Activated CD4-positive, alpha-beta T cell treated with anti-CD3 and anti-CD28 coated beads, Interleukin-2, Interleukin-6, amounts not matched to agents 100 ng/mL and 50 ng/mL, durations not matched to agents 16 hours and 8 hours (primary cell): ENCODE results near the gene PSG2.
"Not testable (repeated sequence)": the region's sequence is repeated elsewhere in the genome, so short reads cannot be mapped to it uniquely, and the experiment has no call there.

ENCODE experiments used
- DNase-seq: peaks from one replicate; pipeline ENCODE4 v3.0.0-alpha.2; 2020

Gene PSG2

DNA sequence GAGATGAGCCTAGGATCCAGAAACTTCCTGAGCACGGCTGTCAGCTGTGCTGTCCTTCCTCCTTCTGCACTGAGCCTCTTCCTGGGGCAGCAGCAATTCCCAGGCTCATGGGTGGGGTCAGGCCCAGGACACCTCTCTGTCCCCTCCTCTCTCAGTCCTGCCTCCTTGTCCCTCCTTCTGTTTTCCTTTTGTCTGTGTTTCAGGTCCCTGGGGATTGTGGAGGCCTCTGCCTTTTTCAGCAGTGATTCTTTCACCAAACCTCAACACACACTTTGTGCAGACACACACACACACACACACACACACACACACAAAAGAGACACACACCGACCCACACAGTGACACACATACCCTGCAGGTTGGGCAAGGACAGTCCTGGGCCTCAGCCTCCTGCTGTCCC is at the start of gene PSG2:
TSS of gene PSG2 (minus strand) at position 101 of the 400 bp plus-strand sequence. CDS start 132 bp downstream, outside the sequence.
- DNase-seq, result not testable (repeated sequence)

DNA sequence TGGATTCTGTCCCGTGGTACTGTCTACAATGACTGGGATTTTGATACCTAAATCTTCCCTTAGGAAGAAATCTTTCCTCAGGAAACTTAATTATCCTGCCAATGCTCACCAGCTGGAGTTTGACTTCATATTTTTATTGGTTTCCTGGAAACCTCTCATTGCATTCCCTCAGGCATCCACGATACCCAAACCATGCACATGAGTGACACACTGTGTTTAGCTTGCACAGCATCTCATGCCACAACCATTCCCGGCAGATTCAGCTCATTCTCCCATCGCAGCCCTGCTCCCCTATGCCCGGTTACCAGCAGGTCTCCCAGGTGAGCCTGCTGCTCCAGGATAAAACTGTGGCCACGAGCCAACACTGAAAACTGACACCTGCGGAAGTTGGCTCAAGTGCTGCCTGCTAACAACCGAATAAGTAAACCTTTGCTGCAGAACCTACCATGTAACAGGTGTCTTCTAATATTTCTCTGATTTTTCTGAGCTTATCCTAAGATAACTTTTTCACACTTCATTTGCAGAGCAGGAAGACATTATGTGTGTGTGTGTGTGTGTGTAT is 48.9 kb upstream of the PSG2 start:
- DNase-seq, result not testable (repeated sequence)

DNA sequence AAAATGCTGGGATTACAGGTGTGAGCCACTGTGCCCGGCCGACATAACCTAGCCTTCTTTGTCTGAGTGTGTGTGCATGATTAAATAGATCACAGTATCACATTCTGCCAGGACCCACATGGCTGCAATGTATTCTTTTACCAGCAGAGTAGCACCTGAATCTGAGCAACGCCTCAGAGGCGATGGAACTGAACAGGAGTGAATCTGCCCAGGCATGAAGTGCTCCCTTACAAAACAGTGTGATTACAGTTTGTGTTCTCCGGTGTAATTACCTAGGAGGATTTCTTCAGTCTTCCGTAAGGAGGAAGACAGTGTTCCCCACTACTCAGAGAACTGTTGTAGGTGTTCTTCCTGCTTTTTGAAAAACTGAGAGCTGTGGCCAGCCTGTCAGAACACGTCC is 46.7 kb upstream of the PSG2 start:
- not testable (repeated sequence) for DNase-seq

DNA sequence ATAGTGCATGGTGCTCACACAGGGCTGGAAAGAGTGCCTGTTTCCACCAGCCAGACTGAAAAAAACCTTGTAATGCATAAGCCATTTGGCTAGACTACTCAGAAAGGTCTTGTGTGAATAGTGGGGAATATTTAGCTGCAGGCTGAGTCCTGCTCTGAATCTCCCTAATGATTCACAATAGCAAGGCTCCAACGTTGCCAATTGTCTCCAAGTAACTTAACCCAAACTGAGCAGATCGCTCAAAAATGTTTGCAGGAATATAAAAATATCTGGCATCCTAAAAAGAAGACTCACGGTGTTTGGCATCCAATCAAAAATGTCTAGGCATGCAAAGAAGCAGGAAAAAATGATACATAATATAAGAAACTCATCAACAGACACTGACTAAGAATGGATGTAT is 44.8 kb upstream of the PSG2 start:
- not testable (repeated sequence) for DNase-seq

DNA sequence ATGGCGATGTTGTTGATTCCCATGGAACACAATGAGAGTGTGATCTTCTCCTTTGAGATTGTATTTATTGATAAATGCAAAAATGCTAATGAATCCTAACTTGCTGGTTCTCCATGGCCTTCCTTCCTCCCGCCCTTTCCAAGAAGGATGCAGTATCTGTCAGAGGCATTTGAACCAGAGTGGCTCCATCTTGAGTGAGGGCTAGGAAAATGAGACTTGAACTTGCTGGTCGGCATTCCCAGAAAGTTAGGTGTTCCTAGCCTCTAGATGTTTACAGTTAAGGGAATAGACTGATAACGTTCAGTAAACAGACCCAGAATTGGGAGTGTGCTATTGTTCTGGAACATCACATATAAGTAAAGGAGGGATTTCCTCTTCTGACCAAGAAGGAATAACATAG is 44.2 kb upstream of the PSG2 start:
- no peak for DNase-seq

DNA sequence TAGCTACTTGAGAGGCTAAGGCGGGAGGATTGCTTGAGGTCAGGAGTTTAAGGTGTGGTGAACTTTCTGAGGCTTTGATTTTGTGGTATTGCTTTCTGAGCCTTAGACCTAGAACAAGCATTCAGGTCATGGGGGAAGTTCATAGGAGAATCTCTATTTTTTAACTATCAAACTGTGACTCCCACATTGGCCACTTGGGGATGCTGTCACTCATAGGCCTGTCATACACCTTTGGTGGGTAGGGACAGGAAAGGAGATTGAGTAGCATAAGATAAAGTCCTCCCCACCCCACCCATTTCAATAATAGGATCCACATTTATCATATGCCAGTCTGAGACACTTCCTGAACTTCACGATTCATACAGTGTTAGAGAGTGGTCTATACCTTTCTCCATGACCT is 41.9 kb upstream of the PSG2 start:
- DNase-seq, result no peak

DNA sequence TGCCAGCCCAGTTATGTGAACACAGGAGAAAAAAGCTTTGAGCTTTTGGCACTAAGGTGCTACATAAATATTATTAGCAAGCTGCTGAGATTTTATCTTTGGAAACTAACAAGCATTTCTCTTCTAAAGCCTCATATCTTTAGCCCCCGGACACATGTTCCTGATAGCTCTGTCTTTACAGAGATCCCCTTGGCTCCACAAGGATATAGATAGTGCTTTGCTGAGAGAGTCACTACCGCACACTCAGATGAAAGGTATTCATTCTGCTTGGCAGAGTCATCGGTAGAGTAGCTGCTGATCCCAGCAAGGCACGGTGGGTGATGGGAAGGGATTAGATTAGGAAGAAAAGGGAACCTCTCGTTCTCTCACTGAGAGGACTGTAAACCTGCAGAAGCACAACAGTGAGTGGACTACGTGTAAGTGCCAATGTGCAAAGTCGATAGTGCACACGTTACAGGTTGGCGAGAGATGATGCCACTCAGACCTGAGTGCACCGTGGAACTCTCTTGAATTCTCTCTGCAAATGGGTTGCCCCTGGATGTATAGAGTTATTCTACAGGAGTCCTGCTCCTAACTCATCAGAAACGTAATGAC is 38.0 kb upstream of the PSG2 start:
- not testable (repeated sequence) for DNase-seq

DNA sequence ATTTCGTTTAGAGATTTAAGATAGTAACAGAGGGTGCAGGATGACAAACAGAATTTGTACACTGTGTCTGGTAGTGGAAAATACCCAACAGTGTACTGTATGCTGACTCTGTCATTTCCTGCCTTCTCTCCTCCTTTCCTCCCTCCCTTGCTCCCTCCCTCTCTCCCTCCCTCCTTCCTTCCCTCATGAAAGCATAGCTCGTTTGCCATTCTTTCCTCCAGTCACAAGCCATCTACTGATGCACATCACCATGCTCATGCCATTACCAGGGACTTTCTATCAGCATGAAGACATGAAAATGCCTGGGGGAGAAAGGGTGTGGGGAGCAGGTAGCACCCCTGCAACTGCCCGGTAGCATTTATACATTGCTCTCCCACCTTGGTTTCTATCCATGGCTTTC is 37.0 kb upstream of the PSG2 start:
- DNase-seq, result not testable (repeated sequence)

DNA sequence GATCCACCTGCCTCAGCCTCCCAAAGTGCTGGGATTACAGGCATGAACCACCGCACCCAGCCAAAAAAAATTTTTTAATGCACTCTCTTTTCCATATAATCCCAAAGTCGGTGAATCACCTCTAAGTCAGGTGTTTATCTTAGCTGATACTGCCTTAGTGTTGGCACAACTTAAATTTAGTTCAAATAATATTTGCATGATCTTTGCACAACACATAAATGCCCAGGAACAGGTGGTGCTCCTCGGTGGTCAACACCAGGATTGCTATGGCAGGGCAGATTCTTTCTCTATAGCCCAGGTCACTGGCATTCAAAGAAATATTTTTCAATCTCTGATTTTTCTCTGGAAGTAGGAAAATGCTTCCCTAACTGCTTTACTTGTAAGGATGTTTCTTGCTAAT is 33.9 kb upstream of the PSG2 start:
- not testable (repeated sequence) for DNase-seq

DNA sequence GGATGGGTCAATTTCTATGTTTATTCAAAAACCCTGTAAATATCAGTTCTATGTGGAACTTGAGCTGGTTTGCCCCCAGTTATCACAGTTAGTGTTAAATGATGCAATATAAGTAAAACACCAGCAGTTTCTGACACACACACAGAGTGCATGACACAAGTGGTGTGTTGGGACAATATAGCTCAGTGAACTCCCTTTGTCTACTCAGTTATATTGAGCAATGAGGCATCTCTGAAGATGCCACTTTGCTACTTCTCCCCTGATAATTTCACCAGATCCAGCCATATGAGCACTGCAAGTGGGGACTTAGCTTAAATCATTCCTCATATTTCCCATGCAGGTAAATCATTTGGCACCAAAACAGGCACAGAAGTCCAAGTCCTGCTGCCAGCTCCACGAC is 33.0 kb upstream of the PSG2 start:
- DNase-seq, result not testable (repeated sequence)

DNA sequence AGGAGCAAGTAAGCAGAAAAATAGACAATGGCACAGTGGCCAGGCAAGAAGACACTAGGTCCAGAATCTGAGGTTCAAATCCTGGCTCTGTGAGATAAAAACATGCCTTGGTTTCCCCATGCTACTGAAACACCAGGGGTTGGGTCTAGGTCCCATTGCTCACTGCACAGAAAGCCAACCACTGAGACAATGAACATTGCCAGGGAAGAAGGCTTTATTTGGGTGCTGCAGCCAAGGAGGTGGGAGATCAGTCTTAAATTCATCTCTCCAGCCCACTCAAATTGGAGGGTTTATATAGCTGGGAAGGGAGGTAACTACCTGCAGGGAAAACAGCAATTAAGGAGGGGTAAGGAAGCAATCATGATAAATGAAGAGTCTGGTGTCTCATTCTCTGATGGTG is 32.6 kb upstream of the PSG2 start:
- DNase-seq, result not testable (repeated sequence)

DNA sequence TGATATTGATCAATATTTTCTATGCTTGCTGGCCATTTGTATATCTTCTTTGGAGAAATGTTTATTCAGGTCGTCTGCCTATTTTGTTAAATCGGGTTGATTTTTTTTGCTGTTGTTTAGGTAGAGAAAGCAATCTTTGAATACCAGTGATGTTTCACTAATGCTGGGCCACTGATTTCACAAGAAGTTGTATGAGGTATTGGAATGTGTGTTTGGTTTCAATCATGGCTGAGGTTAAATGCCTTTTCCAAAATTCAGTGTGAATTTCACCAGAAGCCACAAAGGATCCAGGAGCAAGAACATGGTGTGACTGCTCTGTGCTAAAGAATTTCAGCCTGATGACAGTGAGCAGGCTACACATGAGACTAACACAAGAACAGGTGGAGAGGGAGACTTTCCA is 32.1 kb upstream of the PSG2 start:
- DNase-seq, result not testable (repeated sequence)

DNA sequence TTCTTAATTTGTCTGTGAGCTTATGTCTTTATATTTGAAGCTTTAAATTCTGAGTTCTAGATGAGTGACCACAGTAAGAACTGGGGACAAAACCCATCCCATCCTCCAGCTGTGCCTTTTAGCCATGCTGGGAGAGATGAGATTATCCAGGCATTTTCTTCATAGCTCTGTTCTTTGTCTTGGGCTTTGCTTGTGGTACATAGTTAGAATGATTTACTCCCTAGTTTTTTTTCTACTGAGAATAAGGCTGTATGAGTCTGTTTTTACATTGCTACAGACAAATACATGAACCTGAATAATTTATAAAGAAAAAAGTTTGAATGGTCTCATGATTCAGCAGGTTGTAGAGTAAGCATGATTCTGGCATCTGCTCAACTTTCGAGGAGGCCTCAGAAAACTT is 24.9 kb upstream of the PSG2 start:
- DNase-seq, result not testable (repeated sequence)

DNA sequence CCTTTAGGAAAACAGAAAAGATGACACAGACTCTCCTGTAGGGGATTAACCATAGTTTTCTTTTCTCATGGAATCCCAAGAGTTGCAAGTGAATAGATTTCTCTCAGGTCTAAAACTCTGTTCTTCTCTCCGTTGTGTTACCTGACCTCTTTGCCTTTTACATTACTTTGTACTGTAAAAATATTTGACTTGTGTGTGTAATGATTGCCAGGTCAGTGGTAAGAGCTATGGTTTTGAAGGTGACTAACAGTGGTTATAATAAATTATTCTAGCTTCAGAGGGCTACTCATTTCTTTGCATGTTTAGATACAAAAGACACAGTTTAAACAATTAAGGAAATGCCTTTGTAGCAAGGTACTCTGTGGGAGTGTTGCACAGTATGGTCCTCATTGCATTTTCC is 23.0 kb upstream of the PSG2 start:
- DNase-seq, result no peak

DNA sequence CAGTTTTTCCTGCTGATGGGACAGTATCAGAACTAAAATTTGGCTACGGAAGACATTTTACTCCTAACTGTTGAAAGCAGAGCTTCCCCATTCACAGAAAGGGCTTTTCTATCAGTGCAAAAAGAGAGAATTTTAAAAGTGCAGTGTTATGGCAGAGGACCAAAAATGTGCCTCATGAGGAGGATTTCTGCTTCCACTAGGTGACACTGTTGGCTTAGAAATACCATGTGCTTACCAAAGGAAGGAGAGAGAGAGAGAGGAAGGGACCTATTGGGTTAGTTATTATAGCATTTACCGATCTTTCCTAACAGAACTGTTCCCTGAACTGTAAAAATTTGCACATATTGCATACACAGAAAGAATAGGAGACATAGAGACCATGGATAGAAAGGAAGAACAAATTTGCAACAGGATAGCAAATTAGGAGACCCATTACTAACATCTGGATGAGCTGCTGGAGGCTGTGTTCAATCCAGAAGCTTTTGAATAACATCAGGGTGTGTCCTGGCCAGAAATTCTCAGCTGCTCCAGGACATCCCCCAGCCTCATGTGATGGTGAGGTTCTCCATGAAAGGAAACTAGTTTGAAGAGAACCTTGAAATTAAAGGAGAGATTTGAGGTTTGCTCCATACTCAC is 21.8 kb upstream of the PSG2 start:
- DNase-seq, result not testable (repeated sequence)

DNA sequence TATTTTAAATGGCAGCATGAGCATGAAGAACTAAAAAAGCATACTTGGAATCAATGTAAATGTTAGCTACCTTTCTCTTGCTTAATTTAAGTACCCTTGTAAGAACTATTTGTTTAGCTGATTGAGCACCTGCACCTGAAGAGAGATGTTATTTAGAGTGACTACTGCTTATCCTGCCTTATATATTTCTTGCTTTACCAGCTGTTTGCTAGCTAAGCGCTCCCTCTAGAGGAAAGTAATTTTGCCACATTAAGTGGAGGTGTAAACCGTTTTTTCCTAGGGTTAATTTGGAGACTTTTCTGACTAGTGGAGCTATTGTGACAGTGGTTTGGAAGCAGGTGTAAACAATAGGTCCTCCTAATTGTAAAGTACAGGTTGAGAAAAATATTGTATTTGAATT is 19.4 kb upstream of the PSG2 start:
- no peak for DNase-seq

DNA sequence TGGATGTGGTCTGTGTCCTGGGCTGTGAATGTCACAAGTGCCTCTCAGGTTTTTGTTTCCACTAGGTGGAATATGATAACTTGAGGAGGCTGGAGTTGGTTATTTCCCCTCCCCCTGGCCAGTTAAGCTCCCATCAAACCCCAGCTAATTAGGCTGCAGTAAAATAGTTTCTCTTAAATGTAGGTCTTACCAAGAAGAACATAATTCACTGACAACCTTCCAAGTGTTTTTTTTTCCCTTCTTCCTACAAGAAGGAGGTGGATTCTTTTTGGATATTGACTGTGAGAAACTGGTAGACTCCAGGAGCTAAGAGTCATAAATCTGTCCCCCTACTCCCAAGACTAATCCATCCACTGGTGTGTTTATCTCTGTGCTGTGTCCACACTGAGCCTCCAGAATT is 15.9 kb upstream of the PSG2 start:
- not testable (repeated sequence) for DNase-seq

DNA sequence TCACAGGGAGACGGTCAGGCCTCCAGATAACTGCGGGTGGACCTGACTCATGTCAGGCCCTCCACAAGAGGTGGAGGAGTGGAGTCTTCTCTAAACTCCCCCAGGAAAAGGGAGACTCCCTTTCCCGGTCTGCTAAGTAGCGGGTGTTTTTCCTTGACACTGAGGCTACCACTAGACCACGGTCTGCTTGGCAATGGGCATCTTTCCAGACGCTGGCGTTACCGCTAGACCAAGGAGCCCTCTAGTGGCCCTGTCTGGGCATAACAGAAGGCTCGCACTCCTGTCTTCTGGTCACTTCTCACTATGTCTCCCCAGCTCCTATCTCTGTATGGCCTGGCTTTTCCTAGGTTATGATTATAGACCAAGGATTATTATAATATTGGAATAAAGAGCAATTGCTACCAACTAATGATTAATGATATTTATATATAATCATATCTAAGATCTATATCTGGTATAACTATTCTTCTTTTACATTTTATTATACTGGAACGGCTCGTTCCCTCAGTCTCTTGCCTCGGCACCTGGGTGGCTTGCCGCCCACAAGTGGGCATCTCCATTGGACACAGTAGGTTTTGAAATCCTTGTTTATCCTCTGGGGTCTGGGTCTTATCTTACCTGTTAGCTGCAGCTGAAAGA is 5.3 kb upstream of the PSG2 start:
- DNase-seq, result peak; percentile 53

DNA sequence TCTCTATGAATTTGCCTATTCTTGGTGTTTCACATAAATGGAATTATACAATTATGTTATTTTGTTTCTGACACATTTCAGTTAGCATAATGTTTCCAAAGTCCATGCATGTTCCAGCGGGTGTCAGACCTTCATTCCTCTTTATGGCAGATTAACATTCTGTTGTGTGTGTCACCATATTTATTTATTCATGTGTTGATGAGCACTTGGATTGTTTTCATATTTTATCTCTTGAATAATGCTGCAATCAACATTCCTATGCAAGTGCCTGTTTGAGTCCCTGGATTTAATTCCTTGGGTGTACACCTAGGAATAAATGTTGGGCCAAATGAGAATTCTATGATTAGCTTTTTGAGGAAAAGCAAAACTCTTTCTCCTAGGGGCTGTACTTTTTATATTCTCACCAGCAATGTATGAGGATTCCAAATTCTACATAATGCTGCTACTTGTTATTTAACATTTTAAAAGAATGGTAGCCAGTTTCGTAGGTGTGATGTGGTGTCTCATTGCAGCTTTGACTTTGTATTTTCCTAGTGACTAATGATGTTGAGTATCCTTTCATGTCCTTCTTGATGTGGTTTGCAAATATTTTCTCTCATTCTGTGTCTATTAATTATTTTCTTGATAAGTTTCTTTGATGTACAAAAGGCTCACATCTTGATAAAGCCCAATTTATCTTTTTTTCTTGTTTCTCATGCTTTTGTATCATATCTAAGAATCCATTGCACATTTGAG is 3.5 kb upstream of the PSG2 start:
- not testable (repeated sequence) for DNase-seq

DNA sequence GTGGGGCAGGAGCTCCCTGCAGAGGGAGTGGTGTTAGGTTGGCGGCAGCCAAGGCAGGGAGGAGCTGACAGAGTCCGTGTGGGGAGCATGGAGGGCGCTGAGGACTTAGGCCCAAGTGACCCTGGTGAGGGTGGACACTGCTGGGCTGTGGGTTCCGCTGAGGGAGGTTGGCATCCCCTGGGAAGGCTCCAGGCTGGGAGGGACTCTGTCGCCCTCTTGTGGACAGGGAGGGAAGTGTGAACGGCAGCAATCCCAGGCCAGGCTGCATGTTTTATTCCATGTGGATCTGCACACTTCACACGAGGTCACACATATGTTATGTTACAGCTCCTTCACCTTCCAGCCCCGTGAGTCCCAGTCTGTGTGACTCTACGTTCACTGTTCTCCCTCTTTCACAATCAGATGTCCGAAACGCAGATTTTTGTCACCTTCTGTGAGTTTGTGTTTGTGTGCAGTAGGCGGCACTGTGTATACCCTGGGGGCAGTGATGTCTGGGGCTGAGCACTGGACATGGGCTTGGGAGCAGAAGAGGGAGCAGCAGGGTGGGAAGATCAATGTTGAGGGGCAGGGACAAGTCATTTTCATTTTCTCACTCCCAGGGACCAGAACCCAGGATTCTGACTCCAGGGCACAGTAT is 1.8 kb upstream of the PSG2 start:
- DNase-seq, result peak; percentile 46

DNA sequence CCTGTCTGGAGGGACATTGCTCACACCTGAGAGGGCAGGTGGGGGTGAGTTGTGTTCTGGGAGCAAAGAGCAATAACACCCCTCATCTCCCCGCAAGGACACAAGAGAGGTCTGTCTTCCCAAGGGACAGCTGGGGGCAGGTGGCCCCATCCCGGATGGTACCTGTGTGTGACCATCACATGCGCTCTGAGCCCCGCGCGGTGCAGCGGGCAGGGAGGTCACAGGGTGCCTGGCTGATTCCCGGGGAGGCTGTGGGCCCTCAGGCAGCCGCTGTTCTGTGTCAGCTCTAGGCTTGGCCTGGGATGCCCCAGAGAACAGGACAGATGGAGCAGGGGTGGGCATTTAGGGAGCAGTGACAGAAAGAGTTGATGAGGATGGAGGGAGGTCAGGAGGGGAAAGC is 1.2 kb upstream of the PSG2 start:
- not testable (repeated sequence) for DNase-seq

DNA sequence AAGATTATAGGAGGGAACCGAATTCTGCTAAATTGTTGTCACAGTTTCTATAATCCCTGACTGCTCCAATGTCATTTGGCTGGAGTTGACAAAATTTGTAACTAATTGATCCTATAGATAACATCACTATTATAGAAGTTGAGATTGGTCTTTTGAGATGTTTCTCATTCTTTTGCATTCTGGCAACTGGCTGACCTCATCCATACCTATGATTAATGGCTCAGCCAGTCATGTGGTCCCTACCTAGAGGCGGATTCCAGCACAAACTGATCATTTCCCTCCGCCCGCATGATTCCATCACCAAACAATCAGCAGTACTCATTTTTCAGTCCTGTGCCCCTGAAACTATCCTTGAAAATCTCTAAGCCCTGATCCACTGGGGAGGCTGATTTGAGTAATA is 4.2 kb downstream of the PSG2 start:
- DNase-seq, result no peak

DNA sequence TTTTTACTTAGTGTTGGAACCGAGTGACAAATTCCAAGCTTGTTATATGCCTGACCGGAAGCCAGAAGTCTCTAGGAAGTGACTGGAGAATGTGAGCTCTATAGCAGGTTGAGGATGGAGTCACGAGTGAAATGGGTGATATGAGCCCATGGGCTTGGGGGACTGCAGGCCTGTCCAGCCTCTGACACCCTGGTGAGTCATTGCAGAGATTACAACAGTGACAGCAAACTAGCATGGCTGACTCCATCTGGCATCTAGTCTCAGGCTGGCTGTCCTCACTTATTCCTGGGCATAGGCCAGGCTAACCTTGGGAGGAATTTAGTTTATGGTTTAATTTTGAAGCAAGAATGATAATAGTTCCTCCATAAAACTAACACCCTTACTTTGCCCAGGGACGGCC is 4.6 kb downstream of the PSG2 start:
- not testable (repeated sequence) for DNase-seq
